ENCODE measurements around the gene NFIC.

- TF ChIP-seq ZNF274 (IDR thresholded peaks at IDR 0.05; ENCODE audit: low read depth, low read length) (no peak), YY1 (IDR thresholded peaks at IDR 0.05; ENCODE audit: insufficient read depth, insufficient read length) (no peak), SUZ12 (IDR thresholded peaks at IDR 0.05; ENCODE audit: extremely low read depth, insufficient read depth, insufficient read length) (no peak)
These were observed 130.2 kb downstream of the NFIC start for GRCh38 chr19:3496392-3497273.
